Measurements from ENCODE around the gene C9orf152.
A peak's percentile ranks its signal among the peaks of the same experiment; 100 is the strongest.

The C9orf152 gene

GRCh38 chr9:110185806-110186205, 22.2 kb downstream of the C9orf152 start:
- FAIRE-seq (no peak), DNase-seq (ENCODE audit: extremely low spot score, insufficient read length, low read depth) (no peak)

- DNase-seq (ENCODE audit: extremely low spot score, insufficient read length, low read depth) (peak; percentile 44), FAIRE-seq (peak; percentile 85)
These were observed 24.5 kb downstream of the C9orf152 start for GRCh38 chr9:110183208-110184145.

- FAIRE-seq (no peak), DNase-seq (ENCODE audit: extremely low spot score, insufficient read length, low read depth) (no peak)
These were observed 27.2 kb downstream of the C9orf152 start for GRCh38 chr9:110180511-110181434.

- no peak for DNase-seq (ENCODE audit: extremely low spot score, insufficient read length, low read depth)
These were observed 28.2 kb downstream of the C9orf152 start for GRCh38 chr9:110179734-110180133.

GRCh38 chr9:110178281-110178680, 29.7 kb downstream of the C9orf152 start:
- FAIRE-seq: no peak
- no peak for DNase-seq (ENCODE audit: extremely low spot score, insufficient read length, low read depth)

More at GRCh38 chr9:110179734-110180133, 28.2 kb downstream of the C9orf152 start:
- FAIRE-seq: no peak

- FAIRE-seq (no peak), DNase-seq (ENCODE audit: extremely low spot score, insufficient read length, low read depth) (no peak)
These were observed 32.5 kb downstream of the C9orf152 start for GRCh38 chr9:110175275-110175968.

GRCh38 chr9:110173322-110173642, 34.7 kb downstream of the C9orf152 start:
- DNase-seq (ENCODE audit: extremely low spot score, insufficient read length, low read depth) (no peak), FAIRE-seq (no peak)

GRCh38 chr9:110170357-110171257, 37.4 kb downstream of the C9orf152 start:
- FAIRE-seq (no peak), DNase-seq (ENCODE audit: extremely low spot score, insufficient read length, low read depth) (no peak)

GRCh38 chr9:110168486-110168885, 39.5 kb downstream of the C9orf152 start:
- FAIRE-seq: no peak
- no peak for DNase-seq (ENCODE audit: extremely low spot score, insufficient read length, low read depth)

GRCh38 chr9:110161940-110162339, 46.0 kb downstream of the C9orf152 start:
- no peak for DNase-seq (ENCODE audit: extremely low spot score, insufficient read length, low read depth)
- no peak for FAIRE-seq

- no peak for DNase-seq (ENCODE audit: extremely low spot score, insufficient read length, low read depth)
- no peak for FAIRE-seq
These were observed 47.3 kb downstream of the C9orf152 start for GRCh38 chr9:110160685-110161084.

- no peak for DNase-seq (ENCODE audit: extremely low spot score, insufficient read length, low read depth)
- no peak for FAIRE-seq
These were observed 47.8 kb downstream of the C9orf152 start for GRCh38 chr9:110160123-110160522.

- FAIRE-seq (peak; percentile 59), DNase-seq (ENCODE audit: extremely low spot score, insufficient read length, low read depth) (no peak)
These were observed 49.9 kb downstream of the C9orf152 start for GRCh38 chr9:110157823-110158664.

- DNase-seq (ENCODE audit: extremely low spot score, insufficient read length, low read depth): peak; percentile 29
- peak; percentile 90 for FAIRE-seq
These were observed 51.1 kb downstream of the C9orf152 start for GRCh38 chr9:110156902-110157301.

GRCh38 chr9:110156416-110156815, 51.5 kb downstream of the C9orf152 start:
- FAIRE-seq (no peak), DNase-seq (ENCODE audit: extremely low spot score, insufficient read length, low read depth) (no peak)

- no peak for FAIRE-seq
- no peak for DNase-seq (ENCODE audit: extremely low spot score, insufficient read length, low read depth)
These were observed 52.2 kb downstream of the C9orf152 start for GRCh38 chr9:110155751-110156150.

- no peak for FAIRE-seq
- no peak for DNase-seq (ENCODE audit: extremely low spot score, insufficient read length, low read depth)
These were observed 54.5 kb downstream of the C9orf152 start for GRCh38 chr9:110153431-110153830.

- DNase-seq (ENCODE audit: extremely low spot score, insufficient read length, low read depth): no peak
- peak; percentile 85 for FAIRE-seq
These were observed 55.1 kb downstream of the C9orf152 start for GRCh38 chr9:110152704-110153374.
